ENCODE results near the gene PTGIR.

DNA sequence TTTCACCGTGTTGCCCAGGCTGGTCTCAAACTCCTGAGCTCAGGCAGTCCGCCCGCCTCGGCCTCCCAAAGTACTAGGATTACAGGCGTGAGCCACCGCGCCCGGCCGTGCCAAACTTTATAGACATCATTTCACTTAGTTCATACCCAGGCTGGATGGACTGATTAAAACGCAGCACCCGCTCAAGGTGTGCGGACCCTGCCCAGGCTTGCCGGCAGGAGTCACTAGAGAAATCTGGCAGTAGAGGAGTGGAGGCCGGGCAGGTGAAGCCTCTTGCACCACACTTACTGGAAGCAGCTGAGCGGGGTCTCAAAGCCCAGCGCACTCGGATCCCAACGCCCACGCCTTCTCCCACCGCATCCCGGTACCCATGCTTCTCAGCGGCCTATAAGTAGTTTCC, 11.4 kb downstream of the PTGIR start:
- TF ChIP-seq KDM1A (IDR thresholded peaks at IDR 0.05; ENCODE audit: low read depth) = no peak
- TF ChIP-seq, protein P1, sequence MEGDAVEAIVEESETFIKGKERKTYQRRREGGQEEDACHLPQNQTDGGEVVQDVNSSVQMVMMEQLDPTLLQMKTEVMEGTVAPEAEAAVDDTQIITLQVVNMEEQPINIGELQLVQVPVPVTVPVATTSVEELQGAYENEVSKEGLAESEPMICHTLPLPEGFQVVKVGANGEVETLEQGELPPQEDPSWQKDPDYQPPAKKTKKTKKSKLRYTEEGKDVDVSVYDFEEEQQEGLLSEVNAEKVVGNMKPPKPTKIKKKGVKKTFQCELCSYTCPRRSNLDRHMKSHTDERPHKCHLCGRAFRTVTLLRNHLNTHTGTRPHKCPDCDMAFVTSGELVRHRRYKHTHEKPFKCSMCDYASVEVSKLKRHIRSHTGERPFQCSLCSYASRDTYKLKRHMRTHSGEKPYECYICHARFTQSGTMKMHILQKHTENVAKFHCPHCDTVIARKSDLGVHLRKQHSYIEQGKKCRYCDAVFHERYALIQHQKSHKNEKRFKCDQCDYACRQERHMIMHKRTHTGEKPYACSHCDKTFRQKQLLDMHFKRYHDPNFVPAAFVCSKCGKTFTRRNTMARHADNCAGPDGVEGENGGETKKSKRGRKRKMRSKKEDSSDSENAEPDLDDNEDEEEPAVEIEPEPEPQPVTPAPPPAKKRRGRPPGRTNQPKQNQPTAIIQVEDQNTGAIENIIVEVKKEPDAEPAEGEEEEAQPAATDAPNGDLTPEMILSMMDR (IDR thresholded peaks at IDR 0.05) = no peak
- no peak for TF ChIP-seq POLR2A (IDR thresholded peaks at IDR 0.05; ENCODE audit: low read length)
- TF ChIP-seq, protein P2, sequence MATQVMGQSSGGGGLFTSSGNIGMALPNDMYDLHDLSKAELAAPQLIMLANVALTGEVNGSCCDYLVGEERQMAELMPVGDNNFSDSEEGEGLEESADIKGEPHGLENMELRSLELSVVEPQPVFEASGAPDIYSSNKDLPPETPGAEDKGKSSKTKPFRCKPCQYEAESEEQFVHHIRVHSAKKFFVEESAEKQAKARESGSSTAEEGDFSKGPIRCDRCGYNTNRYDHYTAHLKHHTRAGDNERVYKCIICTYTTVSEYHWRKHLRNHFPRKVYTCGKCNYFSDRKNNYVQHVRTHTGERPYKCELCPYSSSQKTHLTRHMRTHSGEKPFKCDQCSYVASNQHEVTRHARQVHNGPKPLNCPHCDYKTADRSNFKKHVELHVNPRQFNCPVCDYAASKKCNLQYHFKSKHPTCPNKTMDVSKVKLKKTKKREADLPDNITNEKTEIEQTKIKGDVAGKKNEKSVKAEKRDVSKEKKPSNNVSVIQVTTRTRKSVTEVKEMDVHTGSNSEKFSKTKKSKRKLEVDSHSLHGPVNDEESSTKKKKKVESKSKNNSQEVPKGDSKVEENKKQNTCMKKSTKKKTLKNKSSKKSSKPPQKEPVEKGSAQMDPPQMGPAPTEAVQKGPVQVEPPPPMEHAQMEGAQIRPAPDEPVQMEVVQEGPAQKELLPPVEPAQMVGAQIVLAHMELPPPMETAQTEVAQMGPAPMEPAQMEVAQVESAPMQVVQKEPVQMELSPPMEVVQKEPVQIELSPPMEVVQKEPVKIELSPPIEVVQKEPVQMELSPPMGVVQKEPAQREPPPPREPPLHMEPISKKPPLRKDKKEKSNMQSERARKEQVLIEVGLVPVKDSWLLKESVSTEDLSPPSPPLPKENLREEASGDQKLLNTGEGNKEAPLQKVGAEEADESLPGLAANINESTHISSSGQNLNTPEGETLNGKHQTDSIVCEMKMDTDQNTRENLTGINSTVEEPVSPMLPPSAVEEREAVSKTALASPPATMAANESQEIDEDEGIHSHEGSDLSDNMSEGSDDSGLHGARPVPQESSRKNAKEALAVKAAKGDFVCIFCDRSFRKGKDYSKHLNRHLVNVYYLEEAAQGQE (IDR thresholded peaks at IDR 0.05) = no peak
- no peak for TF ChIP-seq RARB (CRISPR knock-in tag; IDR thresholded peaks at IDR 0.05)
- TF ChIP-seq, protein P3, sequence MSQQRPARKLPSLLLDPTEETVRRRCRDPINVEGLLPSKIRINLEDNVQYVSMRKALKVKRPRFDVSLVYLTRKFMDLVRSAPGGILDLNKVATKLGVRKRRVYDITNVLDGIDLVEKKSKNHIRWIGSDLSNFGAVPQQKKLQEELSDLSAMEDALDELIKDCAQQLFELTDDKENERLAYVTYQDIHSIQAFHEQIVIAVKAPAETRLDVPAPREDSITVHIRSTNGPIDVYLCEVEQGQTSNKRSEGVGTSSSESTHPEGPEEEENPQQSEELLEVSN (IDR thresholded peaks at IDR 0.05; ENCODE audit: borderline replicate concordance, low read depth) = no peak

All from A549 (cell line).